Amniotic epithelial cell (primary cell): Measurements from ENCODE around the gene TXLNB.
A peak's percentile ranks its signal among the peaks of the same experiment; 100 is the strongest.

Source experiments
- DNase-seq: peaks from one replicate; pipeline ENCODE4 v3.0.0-alpha.2; 2010; ENCODE audit warnings: low read depth

TXLNB gene

DNA sequence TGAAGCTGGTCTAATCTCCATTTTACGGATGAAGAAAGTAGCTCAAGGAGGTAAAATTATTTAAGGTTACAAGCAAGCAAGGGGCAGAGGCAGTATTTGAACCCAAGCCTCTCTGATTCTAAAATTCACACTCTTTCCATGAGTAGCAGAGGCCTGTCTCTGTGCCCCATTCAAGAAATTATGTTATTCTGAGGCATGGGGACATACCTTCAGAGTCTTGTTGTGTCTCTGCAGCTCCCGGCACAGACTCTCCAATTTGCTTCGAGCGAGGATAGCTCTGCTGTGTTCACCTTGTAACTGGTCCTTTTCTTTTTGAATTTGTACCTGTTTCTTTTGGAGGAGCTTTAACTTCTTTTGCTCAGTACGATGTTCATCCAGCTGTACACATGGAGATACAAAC is 21.5 kb downstream of the TXLNB start:
- no peak for DNase-seq

DNA sequence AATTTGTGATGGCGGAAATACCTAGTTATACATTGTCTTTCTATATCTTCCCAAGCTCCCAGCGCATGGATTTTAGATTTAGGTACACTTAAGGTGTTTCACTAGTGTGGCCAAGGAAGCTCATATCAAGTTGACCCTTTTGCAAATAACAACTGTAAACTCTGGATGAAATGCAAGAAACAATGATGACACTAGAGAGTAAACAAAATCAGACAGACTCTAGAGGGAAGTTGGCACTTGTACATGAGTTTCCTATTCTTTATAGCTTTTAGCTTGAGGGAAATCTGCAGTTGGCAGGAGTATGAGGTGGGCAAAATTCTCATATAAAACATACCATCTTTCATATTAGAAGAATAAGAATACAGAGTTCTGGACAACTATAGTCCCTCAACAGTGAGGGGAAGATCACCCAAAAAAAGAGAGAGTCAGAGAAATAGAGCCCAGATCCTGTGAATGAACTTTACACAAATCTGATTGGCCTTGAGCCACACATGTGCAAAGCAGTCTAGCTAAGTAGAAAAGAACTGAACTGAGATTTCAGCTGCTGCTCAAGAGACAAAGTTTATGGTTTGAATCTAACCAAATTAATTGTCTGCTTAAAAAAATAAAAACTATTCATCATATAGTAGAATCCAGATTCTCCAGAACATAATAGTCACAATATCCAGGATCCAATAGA is 26.1 kb downstream of the TXLNB start:
- no peak for DNase-seq

DNA sequence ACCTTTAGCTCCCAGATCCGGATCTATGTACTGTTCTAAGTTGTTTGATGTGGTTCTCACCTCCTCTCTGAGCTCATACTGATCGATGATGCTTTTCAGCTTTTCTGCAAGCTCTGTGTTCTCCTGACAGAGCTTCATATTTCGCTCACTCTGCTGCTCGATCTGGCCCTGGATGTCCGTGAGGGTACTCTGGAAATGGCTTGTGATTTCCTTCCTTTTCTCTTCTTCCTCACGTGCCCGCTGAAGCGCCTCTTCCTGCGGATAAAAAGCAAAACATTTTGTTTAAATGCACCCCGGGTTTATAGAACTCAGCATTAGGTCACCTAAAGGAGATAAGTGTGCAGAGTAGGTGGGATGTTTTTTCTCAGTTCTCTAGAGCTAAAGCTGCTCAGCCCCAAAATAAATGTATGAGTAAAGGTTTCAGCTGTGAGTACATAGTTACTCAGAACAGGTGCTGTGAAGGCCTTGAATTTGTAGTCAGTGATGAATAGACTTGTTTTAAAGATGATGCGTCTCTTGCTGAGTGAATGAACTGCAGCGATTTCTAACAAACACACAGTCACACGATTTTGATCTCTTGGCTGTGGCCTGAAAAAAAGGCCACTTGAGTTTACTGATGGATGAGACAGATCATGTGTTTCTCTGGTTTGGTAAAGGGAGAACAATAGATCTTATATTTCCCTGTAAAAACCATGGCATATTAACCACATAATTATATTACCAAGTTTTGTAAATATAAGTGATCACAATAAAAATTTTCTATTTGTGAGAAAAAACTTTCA is 29.1 kb downstream of the TXLNB start:
- no peak for DNase-seq

DNA sequence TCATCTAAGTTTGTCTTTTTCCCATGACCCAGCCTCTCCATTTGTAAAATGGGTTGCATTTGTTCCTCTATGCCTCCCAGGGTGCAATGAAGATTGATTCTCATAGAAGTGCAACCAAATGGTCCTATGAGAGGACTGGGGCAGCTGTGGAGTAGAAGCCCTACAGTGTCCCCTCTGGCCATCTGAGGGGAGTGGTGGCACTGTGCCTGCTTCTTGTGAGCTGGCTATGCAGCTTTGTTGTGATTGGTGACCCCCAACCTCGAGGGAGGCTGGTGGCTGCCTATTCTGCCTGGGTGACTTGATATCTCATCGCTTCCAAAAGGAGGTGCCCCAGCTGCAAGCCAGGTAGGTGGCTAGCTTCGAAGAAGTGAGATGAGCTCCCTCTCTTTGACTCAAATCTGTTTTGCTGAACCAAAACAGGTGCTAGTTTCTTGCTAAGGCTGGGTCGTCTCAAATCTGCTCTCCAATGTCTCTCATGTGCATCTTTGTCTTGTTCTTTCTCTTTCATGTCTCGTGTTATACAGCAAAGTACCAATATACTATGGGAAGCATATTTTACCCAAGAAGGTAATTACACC is 33.9 kb downstream of the TXLNB start:
- DNase-seq: no peak

DNA sequence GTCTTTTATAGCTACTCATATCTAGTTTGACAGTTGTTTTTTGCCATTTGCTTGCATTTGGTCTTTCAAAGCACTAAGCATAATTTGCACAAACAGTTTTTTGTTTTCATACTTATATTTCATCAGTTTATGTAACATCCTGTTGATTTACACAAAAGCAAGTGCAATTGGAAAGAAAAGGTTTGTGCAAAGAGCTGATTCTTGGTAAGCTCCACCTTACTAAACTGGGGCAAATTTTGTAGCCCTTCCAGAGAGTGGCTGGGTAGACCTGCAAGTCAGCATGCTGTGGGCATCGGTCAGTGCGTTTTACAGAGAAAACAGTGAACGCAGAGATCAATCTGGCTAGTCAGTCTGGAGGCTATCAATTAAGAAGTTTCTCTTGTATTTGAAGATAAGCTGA is 34.5 kb downstream of the TXLNB start:
- no peak for DNase-seq

DNA sequence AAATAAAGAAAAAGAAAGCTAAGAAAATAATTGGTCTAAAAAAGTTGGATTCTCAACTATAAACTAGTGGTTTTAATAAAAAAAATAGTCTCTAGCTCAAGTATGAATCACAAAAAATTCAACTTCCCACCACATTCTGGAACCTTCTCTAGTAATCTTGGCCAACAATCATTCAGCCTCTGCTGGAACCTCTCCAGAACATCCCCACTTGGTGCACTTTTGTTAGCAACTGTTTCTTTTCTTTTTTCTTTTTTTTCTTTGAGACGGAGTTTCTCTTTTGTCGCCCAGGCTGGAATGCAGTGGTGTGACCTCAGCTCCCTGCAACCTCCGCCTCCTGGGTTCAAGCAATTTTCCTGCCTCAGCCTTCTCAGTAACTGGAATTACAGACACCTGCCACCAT is 35.7 kb downstream of the TXLNB start:
- DNase-seq: peak; percentile 65

DNA sequence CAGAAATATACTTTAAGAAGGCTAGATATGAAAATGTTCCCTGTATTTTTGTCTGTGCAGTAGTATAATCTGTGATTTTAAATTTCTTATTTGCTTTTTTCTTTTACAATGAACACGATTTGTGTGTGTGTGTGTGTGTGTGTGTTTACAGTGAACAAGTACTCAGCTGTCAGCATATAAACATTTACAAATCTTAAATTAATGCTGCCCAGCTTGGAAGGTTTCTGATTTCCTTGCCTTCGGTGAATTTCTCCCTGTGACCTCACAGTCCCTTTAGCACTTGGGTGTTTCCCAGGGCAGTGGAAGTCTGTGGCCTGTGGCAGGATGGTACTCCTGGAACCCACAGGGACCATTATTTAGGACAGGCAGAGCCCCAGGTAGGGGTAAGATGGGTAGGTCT is 37.6 kb downstream of the TXLNB start:
- DNase-seq: no peak

DNA sequence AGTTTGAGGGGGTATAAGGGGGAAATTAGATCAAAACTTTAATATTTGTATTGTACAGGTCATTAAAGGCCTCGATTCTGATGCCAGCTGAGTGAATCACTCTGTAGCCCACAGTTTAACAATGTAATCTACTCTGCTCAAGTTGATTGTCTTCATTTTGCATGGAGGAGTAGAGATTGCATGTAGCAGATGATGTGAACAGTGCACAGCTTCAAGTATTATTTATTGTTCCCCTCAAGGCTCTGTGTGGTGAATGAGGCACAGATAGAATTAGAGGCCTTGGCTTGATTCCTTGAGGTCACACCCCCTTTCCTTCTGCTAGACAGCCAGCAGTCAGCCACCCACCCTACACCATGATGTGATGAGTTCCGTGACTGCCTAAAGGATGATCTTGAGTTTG is 38.1 kb downstream of the TXLNB start:
- DNase-seq: peak; percentile 67

DNA sequence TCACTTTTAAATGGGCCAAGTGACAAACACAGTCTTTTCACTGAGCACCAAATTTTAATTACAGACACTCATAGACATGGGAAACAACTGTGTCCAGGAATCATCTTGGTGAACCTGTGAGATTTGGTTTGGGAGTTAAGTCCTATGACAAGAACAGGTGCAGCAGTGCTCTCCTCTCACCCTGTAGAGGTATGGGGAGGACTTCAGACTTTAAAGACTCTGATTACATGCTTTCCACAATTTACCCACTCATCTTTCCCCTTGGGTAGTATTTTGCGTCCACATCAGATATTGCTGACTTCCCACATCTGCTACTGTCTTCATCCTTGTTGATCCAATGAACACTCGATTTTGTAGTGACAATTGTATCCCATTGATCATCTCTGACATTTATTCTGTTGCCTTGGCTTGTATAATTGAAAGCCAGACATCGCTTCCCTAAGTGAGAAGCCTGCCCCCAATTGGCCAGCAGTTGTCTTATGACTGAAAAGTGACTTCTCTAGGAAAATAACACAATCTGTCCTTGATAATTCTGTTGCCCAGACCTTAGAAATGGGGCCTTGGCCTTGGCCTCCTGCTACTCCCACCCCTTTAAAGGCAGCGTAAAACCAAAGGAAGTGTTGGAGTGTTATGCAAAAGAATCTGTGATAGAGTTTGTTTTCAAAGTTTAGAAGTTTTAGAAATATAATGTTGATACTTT is 40.0 kb downstream of the TXLNB start:
- DNase-seq: no peak

DNA sequence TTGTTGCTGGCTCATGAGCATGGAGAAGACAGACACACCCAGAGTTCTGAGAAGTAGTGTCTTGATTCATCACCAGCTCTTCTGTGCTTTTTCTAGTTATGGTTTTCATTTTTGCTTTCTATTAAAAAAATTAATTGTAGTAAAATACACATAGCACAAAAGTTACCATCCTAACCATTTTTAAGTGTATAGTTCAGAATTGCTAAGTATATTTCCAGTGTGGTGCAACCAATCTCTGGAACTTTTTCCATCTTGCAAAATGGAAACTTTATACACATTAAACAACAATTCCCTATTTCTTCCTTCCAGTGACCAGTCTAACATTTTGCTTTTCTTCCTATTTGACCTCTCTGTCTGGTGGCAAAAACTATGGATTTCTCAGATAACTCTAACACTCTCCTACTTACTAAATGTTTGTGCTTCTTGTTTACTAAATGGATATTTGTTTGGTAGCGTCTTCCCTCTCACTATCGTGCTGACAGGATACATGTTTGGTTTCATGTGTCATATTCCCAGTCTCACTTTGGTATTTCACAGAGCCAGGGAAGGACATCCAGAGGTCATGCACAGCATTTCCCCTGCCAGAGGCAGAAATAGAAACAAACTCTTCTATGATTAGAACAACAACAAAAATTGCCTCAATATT is 40.6 kb downstream of the TXLNB start:
- no peak for DNase-seq

DNA sequence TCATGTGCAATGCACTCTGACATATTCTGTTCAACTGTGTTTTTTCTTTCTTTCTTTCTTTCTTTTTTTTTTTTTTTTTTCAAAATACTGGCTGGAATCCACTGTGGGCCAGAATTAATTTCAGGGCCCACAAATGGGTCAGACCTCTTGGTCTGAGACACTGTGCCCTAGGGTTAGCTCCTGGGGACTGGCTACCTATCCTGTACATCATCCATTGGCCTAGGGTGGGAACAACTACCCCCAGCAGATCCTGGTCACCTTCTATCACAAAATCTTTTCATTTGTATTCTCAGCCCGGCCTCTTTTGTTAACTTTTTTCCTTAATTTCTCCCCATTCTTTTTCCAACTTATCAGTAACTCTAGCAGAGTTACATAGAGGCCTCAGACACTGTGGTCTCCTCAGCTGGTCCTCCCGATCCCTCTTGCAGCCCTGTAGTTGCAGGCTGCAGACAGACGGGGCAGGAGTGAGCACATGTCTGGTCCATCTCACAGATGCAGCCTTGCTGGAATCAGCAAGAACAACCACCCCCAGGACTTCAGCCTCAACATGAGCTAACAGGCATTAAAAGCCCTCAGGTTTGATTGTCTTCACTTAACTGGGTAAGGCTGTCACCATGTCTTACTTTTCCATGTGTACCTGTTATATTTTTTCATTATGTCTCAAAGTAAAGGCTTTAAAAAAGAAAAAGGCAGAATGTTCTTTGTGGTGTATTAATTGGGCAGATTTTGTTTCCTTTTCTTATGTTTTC is 41.3 kb downstream of the TXLNB start:
- DNase-seq: peak; percentile 64

DNA sequence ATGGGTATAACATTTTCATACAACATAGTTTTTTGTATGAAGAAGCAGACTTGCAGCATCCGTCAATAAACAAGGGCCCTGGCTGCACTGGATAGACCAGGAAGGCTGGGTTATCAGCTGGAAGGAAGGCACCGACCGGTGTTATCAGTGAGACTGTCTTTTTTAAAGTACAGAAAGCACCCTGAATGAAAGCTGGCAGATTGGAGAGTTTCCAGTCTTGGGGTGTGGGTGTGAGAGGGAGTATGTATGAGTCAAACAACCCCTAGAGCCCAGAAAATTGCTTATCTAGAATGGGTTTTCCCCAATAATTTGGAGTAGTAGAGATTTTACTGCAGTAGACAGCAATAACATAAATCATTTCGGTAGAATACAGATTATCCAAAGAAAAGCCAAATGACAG is 42.4 kb downstream of the TXLNB start:
- DNase-seq: peak; percentile 73

DNA sequence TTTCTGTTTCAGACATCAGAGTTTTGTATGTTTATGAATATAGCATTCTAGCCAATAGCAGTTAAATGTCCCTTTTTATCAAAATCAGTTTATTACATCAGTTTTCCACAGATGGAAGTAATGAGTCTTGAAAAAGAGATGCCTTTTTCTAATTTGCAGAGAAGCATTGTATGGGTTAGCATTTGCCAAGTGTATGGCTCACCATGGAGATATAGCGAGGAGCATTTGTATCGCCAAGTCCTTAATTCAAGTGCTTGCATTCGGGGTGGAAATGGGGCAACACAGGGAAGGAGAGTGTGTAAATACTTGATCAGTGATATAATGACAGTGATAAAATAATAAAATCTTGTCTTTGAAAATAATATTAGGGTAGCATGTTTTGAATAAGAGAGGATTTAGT is 42.9 kb downstream of the TXLNB start:
- no peak for DNase-seq

DNA sequence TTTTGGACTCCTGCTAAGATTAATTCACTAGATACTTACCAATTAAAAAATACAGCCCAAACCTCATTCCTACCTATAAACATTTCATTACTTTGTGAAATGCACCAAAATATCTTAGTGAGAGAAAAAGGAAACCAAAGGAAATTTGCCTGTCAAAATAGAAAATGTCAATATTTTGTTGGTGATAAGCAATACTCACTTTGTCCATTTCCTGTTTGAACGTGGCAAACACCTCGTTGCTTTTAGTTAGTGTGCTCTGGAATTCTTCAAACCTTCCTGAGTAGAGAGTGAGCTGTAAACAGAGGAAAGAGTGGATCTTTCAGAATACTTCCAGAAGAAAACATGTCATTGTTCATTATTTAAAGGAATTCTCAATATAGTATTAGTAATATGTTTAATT is 44.2 kb downstream of the TXLNB start:
- DNase-seq: no peak

DNA sequence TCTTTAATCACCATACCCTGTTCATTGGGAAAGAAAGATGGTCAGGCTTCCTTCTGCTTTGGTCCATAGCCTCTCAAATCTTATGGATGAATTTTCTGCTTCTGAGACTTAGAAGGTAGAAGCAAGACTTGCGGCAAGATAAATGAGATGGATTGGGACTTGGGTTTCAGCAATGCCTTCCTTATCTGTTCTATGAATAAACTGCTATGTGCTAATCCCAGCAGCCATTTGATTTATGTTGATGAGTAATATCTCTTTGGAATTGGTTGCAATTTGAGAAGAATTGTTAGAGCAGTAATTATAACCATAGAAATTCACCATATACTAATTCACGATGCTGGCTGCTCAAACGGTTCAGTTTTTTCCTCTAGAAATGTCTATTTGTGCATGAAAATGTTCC is 48.3 kb downstream of the TXLNB start:
- peak; percentile 95 for DNase-seq

DNA sequence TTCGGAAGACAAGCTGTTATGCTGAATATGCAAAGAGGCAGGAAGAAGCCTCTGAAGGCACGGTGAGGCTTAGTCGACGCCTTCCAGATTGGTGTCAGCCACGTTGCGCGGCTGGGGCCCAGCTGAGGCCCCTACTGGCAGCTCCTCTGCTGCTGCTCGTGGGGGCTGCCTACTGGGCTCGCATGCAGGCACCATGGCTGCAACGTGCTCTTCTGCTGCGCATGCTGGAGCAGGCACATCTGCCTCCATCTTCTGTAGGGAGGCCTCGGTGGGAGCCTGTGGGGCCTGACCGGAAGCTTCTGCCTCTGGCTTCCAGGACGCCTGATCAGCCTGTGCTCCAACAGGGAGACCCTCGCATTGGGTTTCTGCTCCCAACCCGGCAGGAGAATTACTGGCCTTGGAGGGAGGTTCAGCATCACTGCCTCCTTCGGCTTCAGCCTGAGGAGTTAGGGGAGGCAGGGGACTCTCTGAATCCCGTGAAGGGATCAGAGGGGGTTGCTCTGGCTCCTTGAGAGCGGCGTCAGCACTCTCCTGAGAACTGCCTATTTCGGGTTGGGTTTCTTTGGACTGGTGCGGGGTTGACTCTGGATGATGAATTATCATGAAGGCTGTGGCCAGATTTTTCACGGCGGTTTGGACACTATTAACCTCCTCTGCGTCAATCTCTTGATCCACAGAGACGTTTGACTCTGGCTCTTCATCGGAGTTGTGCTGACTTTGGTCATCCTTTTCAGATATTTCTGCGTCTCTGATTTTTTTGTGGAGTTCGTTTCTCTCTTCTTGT is 49.1 kb downstream of the TXLNB start:
- DNase-seq: no peak

DNA sequence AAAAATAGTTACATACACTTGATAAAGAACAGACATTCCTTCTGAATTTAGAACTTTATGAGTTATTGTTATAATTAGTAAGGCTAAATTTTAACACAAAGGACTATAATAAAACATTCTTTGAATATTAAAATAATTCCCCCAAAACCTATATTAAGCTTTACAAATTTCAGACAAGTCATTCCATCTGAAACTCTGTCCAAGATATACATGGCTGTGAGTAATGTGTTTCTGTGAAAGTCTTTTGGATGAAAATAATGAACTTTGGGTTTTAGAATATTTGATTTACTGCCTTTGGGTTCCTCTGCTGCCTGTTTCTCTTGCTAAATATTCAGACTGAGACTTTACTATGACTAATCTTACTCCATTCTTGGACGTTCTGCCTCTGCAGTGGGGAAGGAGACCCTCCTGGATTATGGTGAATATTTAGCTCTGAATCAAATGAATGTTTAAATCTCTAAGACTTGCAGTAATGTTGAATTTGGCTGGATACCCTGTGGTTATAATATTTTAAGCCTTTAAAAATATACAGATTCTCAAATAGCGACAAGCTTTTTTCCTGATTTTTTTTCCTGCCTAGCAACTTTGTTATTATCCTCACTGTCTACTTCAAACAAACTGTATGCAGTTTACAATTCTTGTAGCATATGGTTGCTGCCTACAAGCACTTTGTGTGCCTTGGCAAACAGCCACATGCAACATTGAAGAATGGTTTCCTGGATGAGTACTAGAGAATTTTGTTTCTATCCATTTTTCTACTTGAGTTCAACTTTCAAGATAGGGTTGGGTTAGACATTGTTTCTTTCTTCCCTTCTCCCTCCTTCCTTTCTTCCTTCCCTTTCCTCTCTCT is 51.4 kb downstream of the TXLNB start:
- peak; percentile 83 for DNase-seq

DNA sequence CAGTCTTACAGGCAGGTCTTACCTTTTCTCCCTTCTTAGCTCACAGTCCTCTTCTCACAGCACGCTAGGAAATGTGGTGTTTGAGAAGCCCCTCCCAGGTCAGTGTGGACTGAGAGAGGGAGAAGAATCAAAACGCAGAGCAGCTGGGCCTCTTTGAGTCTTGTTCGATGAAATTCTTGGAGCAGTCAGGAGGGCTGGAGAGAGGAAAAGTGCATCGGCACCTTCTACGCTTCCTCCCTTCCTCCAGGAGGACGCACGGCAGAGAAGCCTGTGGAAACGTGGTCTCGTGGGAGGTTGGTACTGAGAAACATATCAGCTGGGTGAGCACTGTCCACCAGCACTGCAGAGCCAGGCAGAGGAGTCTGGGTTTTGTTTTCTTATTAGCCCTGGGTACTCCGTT is 52.7 kb downstream of the TXLNB start:
- DNase-seq: peak; percentile 40

DNA sequence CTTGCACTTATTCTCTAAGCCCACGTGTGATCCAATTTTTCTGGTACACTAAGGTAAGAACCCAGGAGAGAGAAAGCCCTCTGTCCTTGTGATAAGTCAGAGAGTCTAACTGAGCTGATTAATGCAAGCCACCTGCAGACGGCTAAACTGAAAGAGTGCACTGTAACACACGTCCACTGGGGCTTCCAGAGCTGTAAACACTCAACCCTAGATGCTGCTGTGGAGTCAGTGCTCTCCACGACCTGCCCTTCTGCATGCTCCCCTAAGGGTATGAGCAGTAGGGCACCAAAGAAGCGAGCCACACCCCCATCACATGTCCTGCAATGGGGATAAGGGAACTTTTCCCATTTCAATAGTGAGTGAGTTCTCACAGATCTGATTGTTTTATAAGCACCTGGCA is 55.7 kb downstream of the TXLNB start:
- no peak for DNase-seq

DNA sequence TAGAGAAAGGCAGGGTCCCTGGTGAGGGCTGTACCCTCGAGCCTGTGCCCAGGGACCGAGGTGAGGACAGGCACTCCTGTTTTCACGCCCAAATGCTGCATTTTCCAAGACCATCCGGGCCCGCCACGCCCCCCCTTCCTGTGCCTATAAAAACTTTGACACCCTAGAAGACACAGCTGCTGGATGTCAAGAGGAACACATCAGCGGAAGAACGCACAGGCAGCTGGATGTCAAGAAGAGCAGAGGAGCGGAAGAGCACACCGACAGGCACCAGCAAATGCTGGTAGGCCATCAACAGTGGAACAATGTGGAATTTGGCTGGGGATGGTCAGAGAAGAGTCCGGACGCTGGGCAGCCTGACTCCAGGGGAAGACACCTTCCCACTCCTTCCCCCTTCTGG is 56.1 kb downstream of the TXLNB start:
- no peak for DNase-seq
